Hepatocyte (in vitro differentiated cells): ENCODE data around the gene CHN2. TPM values are rescaled to one million over a fixed set of nuclear protein-coding genes. Genes with fewer than 3 reads are reported as not detected.

Experiments used
- DNase-seq: peaks from one replicate; pipeline ENCODE4 v3.0.0-alpha.2; 2016; ENCODE audit warnings: low spot score
- H2AFZ ChIP-seq: fragments of 200-600 bp; sonication (generic); 2 replicates; pipeline ENCODE4 v1.6.0; 2016; ENCODE audit warnings: antibody characterized with exemption, mild to moderate bottlenecking
- H3K27ac ChIP-seq: fragments of 200-600 bp; sonication (generic); 2 replicates; pipeline ENCODE4 v1.5.1; 2016; ENCODE audit warnings: mild to moderate bottlenecking
- H3K27me3 ChIP-seq: fragments of 200-600 bp; sonication (generic); 2 replicates; pipeline ENCODE4 v1.6.1; 2016
- H3K36me3 ChIP-seq: fragments of 200-600 bp; sonication (generic); replicated peaks from 2 replicates; pipeline ENCODE4 v1.5.1; 2016; ENCODE audit warnings: low read depth; ENCODE audit not compliant: insufficient read depth
- H3K4me1 ChIP-seq: fragments of 200-600 bp; sonication (generic); 2 replicates; pipeline ENCODE4 v1.5.1; 2016; ENCODE audit warnings: mild to moderate bottlenecking, moderate library complexity; ENCODE audit not compliant: insufficient read depth
- H3K4me2 ChIP-seq: fragments of 200-600 bp; sonication (generic); 2 replicates; pipeline ENCODE4 v1.6.0; 2016
- H3K4me3 ChIP-seq: fragments of 200-600 bp; sonication (generic); 2 replicates; pipeline ENCODE4 v1.5.1; 2016; ENCODE audit warnings: mild to moderate bottlenecking
- H3K79me2 ChIP-seq: fragments of 200-600 bp; sonication (generic); 2 replicates; pipeline ENCODE4 v1.6.0; 2017; ENCODE audit warnings: mild to moderate bottlenecking
- H3K9me2 ChIP-seq: fragments of 200-600 bp; sonication (generic); replicated peaks from 2 replicates; pipeline ENCODE4 v1.6.0; 2017; ENCODE audit warnings: mild to moderate bottlenecking; ENCODE audit not compliant: insufficient read depth
- H3K9me3 ChIP-seq: fragments of 200-600 bp; sonication (generic); 2 replicates; pipeline ENCODE4 v1.5.1; 2016; ENCODE audit warnings: low read depth, mild to moderate bottlenecking
- H4K20me1 ChIP-seq: fragments of 200-600 bp; sonication (generic); 2 replicates; pipeline ENCODE4 v1.6.0; 2016; ENCODE audit warnings: mild to moderate bottlenecking; ENCODE audit not compliant: insufficient read depth, poor library complexity, severe bottlenecking
- CTCF ChIP-seq: fragments of 200-600 bp; sonication (generic); IDR thresholded peaks from 2 replicates; pipeline ENCODE4 v1.5.1; 2016; ENCODE audit warnings: antibody characterized with exemption, mild to moderate bottlenecking; ENCODE audit not compliant: poor library complexity
- EZH2 ChIP-seq: fragments of 200-600 bp; sonication (generic); IDR thresholded peaks from 2 replicates; pipeline ENCODE4 v1.6.1; 2016; ENCODE audit warnings: antibody characterized with exemption, mild to moderate bottlenecking, borderline replicate concordance
- EZH2phosphoT487 ChIP-seq: fragments of 200-600 bp; sonication (generic); IDR thresholded peaks from one replicate; pipeline ENCODE4 v1.6.1; 2018; ENCODE audit warnings: antibody characterized with exemption, mild to moderate bottlenecking, low read depth, moderate library complexity; ENCODE audit not compliant: unreplicated experiment, severe bottlenecking
- WGBS: methylation state at CpG from one replicate; pipeline ENCODE4 v1.1.6; 2016; ENCODE audit warnings: low lambda C conversion rate; ENCODE audit errors: missing lambda C conversion rate; 5-methylcytosine and 5-hydroxymethylcytosine counted together
- polyA plus RNA-seq: library from polyadenylated mRNA; unstranded; fragments of >200 nt; fragmentation: Nextera tagmentation; extraction: Ambion mirVana; gene quantifications from 2 replicates; pipeline ENCODE4 v1.2.1, GENCODE V29; 2016
- total RNA-seq: library from RNA; depleted of rRNA; stranded (reverse); fragments of >200 nt; gene quantifications from 2 replicates; pipeline ENCODE4 v1.2.3, GENCODE V29; 2014

Gene CHN2
- total and polyA plus RNA-seq, 2 experiments from 2014 or later, result 8.7 to 12.3 TPM

- Histone ChIP-seq H4K20me1 (no peaks in the 10 kb centered on the region), H2AFZ (no peak overlapping the region), H3K4me3 (no peak overlapping the region), H3K9me2 (no peaks in the 10 kb centered on the region), H3K27me3 (no peaks in the 10 kb centered on the region), H3K4me1 (no peaks in the 10 kb centered on the region), H3K79me2 (no peaks in the 10 kb centered on the region), H3K4me2 (no peak overlapping the region), H3K9me3 (no peaks in the 10 kb centered on the region), H3K36me3 (no peaks in the 10 kb centered on the region), H3K27ac (no peak overlapping the region)
- no peak for TF ChIP-seq EZH2
- TF ChIP-seq EZH2phosphoT487, result no peak
- no peak for TF ChIP-seq CTCF
- no peak for DNase-seq
- WGBS, result 92% methylated on average over 3 of the region's 3 CpGs
These were observed 53.3 kb downstream of the CHN2 start for GRCh38 chr7:29247963-29248236.

GRCh38 chr7:29248713-29249382 lies 54.3 kb downstream of the CHN2 start:
- no peak for TF ChIP-seq EZH2
- TF ChIP-seq CTCF, result no peak
- TF ChIP-seq EZH2phosphoT487, result no peak
- H3K27ac ChIP-seq, result peak overlapping the region; percentile 42
- no peak overlapping the region for H3K4me3 ChIP-seq
- H3K4me2 ChIP-seq, result no peak overlapping the region
- no peaks in the 10 kb centered on the region for H3K27me3 ChIP-seq
- no peak overlapping the region for H2AFZ ChIP-seq
- peak; percentile 44 for DNase-seq
- H3K36me3 ChIP-seq, result no peaks in the 10 kb centered on the region
- H3K79me2 ChIP-seq, result no peaks in the 10 kb centered on the region
- no peaks in the 10 kb centered on the region for H3K9me3 ChIP-seq
- no peaks in the 10 kb centered on the region for H3K4me1 ChIP-seq
- no peaks in the 10 kb centered on the region for H3K9me2 ChIP-seq
- 83% methylated on average over 8 of the region's 8 CpGs for WGBS
- H4K20me1 ChIP-seq, result no peaks in the 10 kb centered on the region

- Histone ChIP-seq H3K27ac (no peak overlapping the region), H3K27me3 (no peaks in the 10 kb centered on the region), H3K36me3 (no peaks in the 10 kb centered on the region), H3K9me2 (no peaks in the 10 kb centered on the region), H3K79me2 (no peaks in the 10 kb centered on the region), H3K4me1 (no peaks in the 10 kb centered on the region), H2AFZ (no peak overlapping the region), H3K4me2 (no peak overlapping the region), H4K20me1 (no peaks in the 10 kb centered on the region), H3K9me3 (no peaks in the 10 kb centered on the region), H3K4me3 (no peak overlapping the region)
- no peak for DNase-seq
- TF ChIP-seq CTCF, result no peak
- TF ChIP-seq EZH2, result no peak
- no peak for TF ChIP-seq EZH2phosphoT487
- 91% methylated on average over 7 of the region's 7 CpGs for WGBS
These were observed 54.8 kb downstream of the CHN2 start for GRCh38 chr7:29249383-29249750.

- no peak overlapping the region for H2AFZ ChIP-seq
- no peaks in the 10 kb centered on the region for H3K9me3 ChIP-seq
These were observed 55.3 kb downstream of the CHN2 start for GRCh38 chr7:29249860-29250259.

More at GRCh38 chr7:29249860-29250259, 55.3 kb downstream of the CHN2 start:
- Histone ChIP-seq H3K4me1 (peaks cover 2% of the 10 kb centered on the region), H3K79me2 (no peaks in the 10 kb centered on the region), H3K9me2 (no peaks in the 10 kb centered on the region), H3K4me3 (no peak overlapping the region), H4K20me1 (no peaks in the 10 kb centered on the region), H3K36me3 (no peaks in the 10 kb centered on the region), H3K27me3 (no peaks in the 10 kb centered on the region), H3K4me2 (no peak overlapping the region), H3K27ac (no peak overlapping the region)
- WGBS, result 77% methylated on average over 1 of the region's 1 CpG
- no peak for DNase-seq
- TF ChIP-seq EZH2, result no peak
- TF ChIP-seq EZH2phosphoT487, result no peak
